ENCODE data around the gene FANCG. TPM values are rescaled to one million over a fixed set of nuclear protein-coding genes. Genes with fewer than 3 reads are reported as not detected.

The FANCG gene
- 22.7 TPM for polyA plus RNA-seq (2013)

- Histone ChIP-seq H3K4me3 (ENCODE audit: control insufficient read depth in 1 of 7, extremely low read depth in 1 of 7, insufficient read depth in 4 of 7, low read depth in 2 of 7, low read length in 6 of 7) (peak within 1 kb of the TSS; percentile 72 to 86 (median 84)), H3K27ac (ENCODE audit: insufficient read depth in 1 of 2, low read depth in 1 of 2, low read length in 2 of 2, poor library complexity in 1 of 2, severe bottlenecking in 2 of 2) (peak within 1 kb of the TSS in 1 of 2 experiments; percentile 67), H3K36me3 (ENCODE audit: control insufficient read depth in 4 of 4, insufficient read depth in 4 of 4, low read length in 3 of 4) (peaks cover 6 to 35% (median 14%) of the 10 kb centered on the region in 4 experiments), H3K27me3 (replicated peaks in 2 of 5; ENCODE audit: control insufficient read depth in 4 of 5, insufficient read depth in 5 of 5, low read length in 4 of 5) (no peaks in the 10 kb centered on the region), H3K4me1 (ENCODE audit: control extremely low read depth in 1 of 4, control insufficient read depth in 4 of 4, insufficient read depth in 4 of 4, low read length in 3 of 4) (peaks cover 2 to 22% (median 19%) of the 10 kb centered on the region in 4 experiments), H3K9me3 (ENCODE audit: control extremely low read depth in 1 of 5, control insufficient read depth in 4 of 5, insufficient read depth in 2 of 5, low read depth in 1 of 5, low read length in 4 of 5) (no peaks in the 10 kb centered on the region)
- ChIA-PET CTCF (interaction anchor here (0.6 to 9.3 kb wide), 7 partner anchors 8 to 28 kb away, joined by 3 to 87 read pairs (median 4); partner anchors contain the start of genes PIGO and VCP), POLR2A (interaction anchor here (0.7 to 2.9 kb wide), 7 partner anchors 7 to 36 kb away, joined by 3 to 10 read pairs (median 4); partner anchors contain the start of genes ATOSB, STOML2 and VCP)
- WGBS (ENCODE audit: insufficient coverage): under 1% methylated on average over 58 of the region's 67 CpGs
- peak; percentile 88 to 94 (median 92) for DNase-seq
Observed at GRCh38 chr9:35079426-35080341, at the start of gene FANCG. FANCG (minus strand) TSS chr9:35079942; CDS start chr9:35079524, 418 bp downstream.

GRCh38 chr9:35116898-35117551, 37.3 kb upstream of the FANCG start:
- 29% methylated on average over 23 of the region's 30 CpGs for WGBS (ENCODE audit: insufficient coverage)
- ChIA-PET CTCF (interaction anchor here (0.6 to 7.8 kb wide), 15 partner anchors 9 to 437 kb away, joined by 3 to 48 read pairs (median 4); partner anchors contain the start of genes PIGO and STOML2), POLR2A (interaction anchor here (0.7 kb wide), 1 partner anchor 139 kb away, joined by 3 read pairs; no protein-coding TSS in a partner anchor)
- no peaks in the 10 kb centered on the region for H3K9me3 ChIP-seq (ENCODE audit: control extremely low read depth in 1 of 5, control insufficient read depth in 4 of 5, insufficient read depth in 2 of 5, low read depth in 1 of 5, low read length in 4 of 5)
- H3K27me3 ChIP-seq (replicated peaks in 2 of 5; ENCODE audit: control insufficient read depth in 4 of 5, insufficient read depth in 5 of 5, low read length in 4 of 5): no peaks in the 10 kb centered on the region
- H3K4me1 ChIP-seq (ENCODE audit: control extremely low read depth in 1 of 4, control insufficient read depth in 4 of 4, insufficient read depth in 4 of 4, low read length in 3 of 4): peaks cover 11 to 43% (median 41%) of the 10 kb centered on the region in 4 experiments
- no peaks in the 10 kb centered on the region for H3K36me3 ChIP-seq (ENCODE audit: control insufficient read depth in 4 of 4, insufficient read depth in 4 of 4, low read length in 3 of 4)
- no peak overlapping the region for H3K27ac ChIP-seq (ENCODE audit: insufficient read depth in 1 of 2, low read depth in 1 of 2, low read length in 2 of 2, poor library complexity in 1 of 2, severe bottlenecking in 2 of 2)
- peak; percentile 95 to 98 (median 96) for DNase-seq
- peak overlapping the region in 6 of 7 experiments; percentile 75 to 97 (median 83) for H3K4me3 ChIP-seq (ENCODE audit: control insufficient read depth in 1 of 7, extremely low read depth in 1 of 7, insufficient read depth in 4 of 7, low read depth in 2 of 7, low read length in 6 of 7)

- 0% methylated on average over 6 of the region's 12 CpGs for WGBS (ENCODE audit: insufficient coverage)
- CTCF ChIA-PET: interaction anchor here (0.6 to 7.8 kb wide), 15 partner anchors 9 to 438 kb away, joined by 3 to 48 read pairs (median 4); partner anchors contain the start of genes PIGO and STOML2
- DNase-seq: no peak
- H3K27me3 ChIP-seq (replicated peaks in 2 of 5; ENCODE audit: control insufficient read depth in 4 of 5, insufficient read depth in 5 of 5, low read length in 4 of 5): no peaks in the 10 kb centered on the region
- peak overlapping the region; percentile 42 to 97 (median 83) for H3K4me3 ChIP-seq (ENCODE audit: control insufficient read depth in 1 of 7, extremely low read depth in 1 of 7, insufficient read depth in 4 of 7, low read depth in 2 of 7, low read length in 6 of 7)
- peaks cover 14 to 47% (median 45%) of the 10 kb centered on the region in 4 experiments for H3K4me1 ChIP-seq (ENCODE audit: control extremely low read depth in 1 of 4, control insufficient read depth in 4 of 4, insufficient read depth in 4 of 4, low read length in 3 of 4)
- no peaks in the 10 kb centered on the region for H3K9me3 ChIP-seq (ENCODE audit: control extremely low read depth in 1 of 5, control insufficient read depth in 4 of 5, insufficient read depth in 2 of 5, low read depth in 1 of 5, low read length in 4 of 5)
- no peaks in the 10 kb centered on the region for H3K36me3 ChIP-seq (ENCODE audit: control insufficient read depth in 4 of 4, insufficient read depth in 4 of 4, low read length in 3 of 4)
- POLR2A ChIA-PET: interaction anchor here (0.6 kb wide), 1 partner anchor 45 kb away, joined by 4 read pairs; no protein-coding TSS in a partner anchor
- H3K27ac ChIP-seq (ENCODE audit: insufficient read depth in 1 of 2, low read depth in 1 of 2, low read length in 2 of 2, poor library complexity in 1 of 2, severe bottlenecking in 2 of 2): peak overlapping the region in 1 of 2 experiments; percentile 87
Observed at GRCh38 chr9:35116539-35116897, 36.8 kb upstream of the FANCG start.

- 0% methylated on average over 38 of the region's 54 CpGs for WGBS (ENCODE audit: insufficient coverage)
- ChIA-PET POLR2A (interaction anchor here (0.6 to 1.5 kb wide), 4 partner anchors 13 to 376 kb away, joined by 3 to 6 read pairs (median 5); partner anchors contain the start of genes FANCG and STOML2), CTCF (interaction anchor here (0.6 to 7.8 kb wide), 11 partner anchors 10 to 438 kb away, joined by 3 to 48 read pairs (median 4); partner anchors contain the start of genes STOML2 and VCP)
- Histone ChIP-seq H3K36me3 (ENCODE audit: control insufficient read depth in 4 of 4, insufficient read depth in 4 of 4, low read length in 3 of 4) (no peaks in the 10 kb centered on the region), H3K9me3 (ENCODE audit: control extremely low read depth in 1 of 5, control insufficient read depth in 4 of 5, insufficient read depth in 2 of 5, low read depth in 1 of 5, low read length in 4 of 5) (no peaks in the 10 kb centered on the region), H3K27ac (ENCODE audit: insufficient read depth in 1 of 2, low read depth in 1 of 2, low read length in 2 of 2, poor library complexity in 1 of 2, severe bottlenecking in 2 of 2) (peak within 1 kb of the TSS; percentile 65 to 87), H3K4me1 (ENCODE audit: control extremely low read depth in 1 of 4, control insufficient read depth in 4 of 4, insufficient read depth in 4 of 4, low read length in 3 of 4) (peaks cover 14 to 51% (median 48%) of the 10 kb centered on the region in 4 experiments), H3K27me3 (replicated peaks in 2 of 5; ENCODE audit: control insufficient read depth in 4 of 5, insufficient read depth in 5 of 5, low read length in 4 of 5) (no peaks in the 10 kb centered on the region), H3K4me3 (ENCODE audit: control insufficient read depth in 1 of 7, extremely low read depth in 1 of 7, insufficient read depth in 4 of 7, low read depth in 2 of 7, low read length in 6 of 7) (peak within 1 kb of the TSS; percentile 42 to 97 (median 83))
- DNase-seq: peak; percentile 97 to 99 (median 99)
Observed at GRCh38 chr9:35115680-35116538, 36.2 kb upstream of the FANCG start, which contains the start of gene ATOSB. ATOSB (minus strand) TSS chr9:35115862; CDS start chr9:35108274, 7,588 bp downstream.

- Histone ChIP-seq H3K36me3 (ENCODE audit: control insufficient read depth in 4 of 4, insufficient read depth in 4 of 4, low read length in 3 of 4) (no peaks in the 10 kb centered on the region), H3K9me3 (ENCODE audit: control extremely low read depth in 1 of 5, control insufficient read depth in 4 of 5, insufficient read depth in 2 of 5, low read depth in 1 of 5, low read length in 4 of 5) (no peaks in the 10 kb centered on the region), H3K27me3 (replicated peaks in 2 of 5; ENCODE audit: control insufficient read depth in 4 of 5, insufficient read depth in 5 of 5, low read length in 4 of 5) (no peaks in the 10 kb centered on the region), H3K4me3 (ENCODE audit: control insufficient read depth in 1 of 7, extremely low read depth in 1 of 7, insufficient read depth in 4 of 7, low read depth in 2 of 7, low read length in 6 of 7) (peak overlapping the region; percentile 42 to 97 (median 83)), H3K27ac (ENCODE audit: insufficient read depth in 1 of 2, low read depth in 1 of 2, low read length in 2 of 2, poor library complexity in 1 of 2, severe bottlenecking in 2 of 2) (peak overlapping the region; percentile 65 to 87), H3K4me1 (ENCODE audit: control extremely low read depth in 1 of 4, control insufficient read depth in 4 of 4, insufficient read depth in 4 of 4, low read length in 3 of 4) (peaks cover 19 to 60% (median 57%) of the 10 kb centered on the region in 4 experiments)
- ChIA-PET CTCF (interaction anchor here (0.9 to 7.8 kb wide), 12 partner anchors 9 to 504 kb away, joined by 3 to 48 read pairs (median 4); partner anchors contain the start of genes STOML2 and VCP), POLR2A (interaction anchor here (0.9 to 1.5 kb wide), 3 partner anchors 12 to 377 kb away, joined by 3 to 6 read pairs (median 6); partner anchors contain the start of genes FANCG and STOML2)
- DNase-seq: peak in 2 of 3 donors; percentile 53 to 62
- 2% methylated on average over 10 of the region's 12 CpGs for WGBS (ENCODE audit: insufficient coverage)
Observed at GRCh38 chr9:35114840-35115628, 35.3 kb upstream of the FANCG start.

All from common myeloid progenitor, CD34-positive (primary cell).